ENCODE results near the gene MAP4K2. TPM values are rescaled to one million over a fixed set of nuclear protein-coding genes. Genes with fewer than 3 reads are reported as not detected.

Gene MAP4K2
- polyA plus RNA-seq, 3 donors: 9.9 to 38.0 (median 12.6) TPM

DNA sequence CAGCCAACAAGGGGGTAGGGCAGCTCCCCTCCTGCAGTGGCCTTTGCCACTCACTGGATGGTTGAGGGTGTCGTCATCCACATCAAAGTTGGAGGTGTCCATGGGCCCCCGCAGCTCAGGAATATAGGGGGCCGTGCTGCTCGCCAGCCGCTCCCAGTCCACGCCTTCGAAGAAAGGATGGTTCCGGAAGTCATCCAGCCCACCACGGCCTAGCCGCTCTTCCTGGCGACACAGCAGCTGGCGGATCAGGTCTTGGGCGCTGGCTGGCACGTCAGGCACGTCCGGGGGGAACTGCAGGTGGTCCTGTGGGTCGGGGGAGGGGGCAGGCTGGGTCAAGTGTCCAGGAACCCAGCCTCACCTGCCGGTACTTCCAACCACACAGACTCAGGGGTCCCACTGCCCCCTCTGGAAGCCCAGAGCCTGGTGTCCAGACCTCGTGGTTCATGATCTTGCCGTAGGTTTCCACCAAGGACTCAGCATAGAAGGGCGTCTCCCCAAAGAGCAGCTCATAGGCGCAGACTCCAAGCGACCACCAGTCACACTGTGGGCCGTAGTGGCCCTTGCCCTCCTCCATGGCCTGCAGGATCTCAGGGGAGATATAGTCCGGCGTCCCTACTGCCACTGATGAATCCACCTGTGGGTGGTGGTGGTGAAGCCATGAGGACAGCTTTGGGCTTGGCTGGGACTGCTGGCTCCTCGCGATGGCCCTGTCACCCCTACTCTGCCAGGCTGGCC is 35.8 kb upstream of the MAP4K2 start:
- H3K4me3 Mint-ChIP-seq: no peak overlapping the region
- intact Hi-C loops (cut with micrococcal nuclease): no loop called here
- TF ChIP-seq, protein P1, sequence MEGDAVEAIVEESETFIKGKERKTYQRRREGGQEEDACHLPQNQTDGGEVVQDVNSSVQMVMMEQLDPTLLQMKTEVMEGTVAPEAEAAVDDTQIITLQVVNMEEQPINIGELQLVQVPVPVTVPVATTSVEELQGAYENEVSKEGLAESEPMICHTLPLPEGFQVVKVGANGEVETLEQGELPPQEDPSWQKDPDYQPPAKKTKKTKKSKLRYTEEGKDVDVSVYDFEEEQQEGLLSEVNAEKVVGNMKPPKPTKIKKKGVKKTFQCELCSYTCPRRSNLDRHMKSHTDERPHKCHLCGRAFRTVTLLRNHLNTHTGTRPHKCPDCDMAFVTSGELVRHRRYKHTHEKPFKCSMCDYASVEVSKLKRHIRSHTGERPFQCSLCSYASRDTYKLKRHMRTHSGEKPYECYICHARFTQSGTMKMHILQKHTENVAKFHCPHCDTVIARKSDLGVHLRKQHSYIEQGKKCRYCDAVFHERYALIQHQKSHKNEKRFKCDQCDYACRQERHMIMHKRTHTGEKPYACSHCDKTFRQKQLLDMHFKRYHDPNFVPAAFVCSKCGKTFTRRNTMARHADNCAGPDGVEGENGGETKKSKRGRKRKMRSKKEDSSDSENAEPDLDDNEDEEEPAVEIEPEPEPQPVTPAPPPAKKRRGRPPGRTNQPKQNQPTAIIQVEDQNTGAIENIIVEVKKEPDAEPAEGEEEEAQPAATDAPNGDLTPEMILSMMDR (IDR thresholded peaks at IDR 0.05): no peak
- H2AFZ ChIP-seq (ENCODE audit: insufficient read depth, low read depth, low read length, poor library complexity, severe bottlenecking): no peak overlapping the region
- H3K9me3 ChIP-seq (replicated peaks in 1 of 2; ENCODE audit: control insufficient read depth in 1 of 2, insufficient read depth in 1 of 2, low read length in 2 of 2): no peaks in the 10 kb centered on the region
- H3K4me1 ChIP-seq (ENCODE audit: control insufficient read depth in 1 of 2, insufficient read depth in 2 of 2, low read length in 2 of 2): peaks cover 0 to under 1% of the 10 kb centered on the region in 2 donors
- no peak overlapping the region for H3K4me2 ChIP-seq (replicated peaks; ENCODE audit: extremely low read depth, low read length, poor library complexity, severe bottlenecking)
- peaks cover 2% of the 10 kb centered on the region for H3K4me1 Mint-ChIP-seq
- H3K27me3 Mint-ChIP-seq (ENCODE audit: low read depth in 3 of 3): peaks cover 6 to 8% (median 7%) of the 10 kb centered on the region in 3 donors
- H4K20me1 ChIP-seq (ENCODE audit: insufficient read depth, low read length): no peaks in the 10 kb centered on the region
- no peak overlapping the region for H3K27ac ChIP-seq (ENCODE audit: low read depth in 1 of 2, low read length in 2 of 2)
- H3K27me3 ChIP-seq (ENCODE audit: control insufficient read depth in 2 of 2, insufficient read depth in 2 of 2, low read length in 2 of 2): peaks cover 0 to under 1% of the 10 kb centered on the region in 2 donors
- 97% methylated on average over 24 of the region's 28 CpGs for WGBS (ENCODE audit: insufficient coverage)
- H3K36me3 Mint-ChIP-seq: no peaks in the 10 kb centered on the region
- no peaks in the 10 kb centered on the region for H3K9me3 Mint-ChIP-seq
- H3K79me2 ChIP-seq (ENCODE audit: insufficient read depth, low read length): no peaks in the 10 kb centered on the region
- H3K36me3 ChIP-seq (replicated peaks in 1 of 2; ENCODE audit: control insufficient read depth in 1 of 2, insufficient read depth in 2 of 2, low read length in 2 of 2): no peaks in the 10 kb centered on the region
- DNase-seq: no peak
- no peak overlapping the region for H3K27ac Mint-ChIP-seq
- no peak overlapping the region for H3K4me3 ChIP-seq (replicated peaks in 1 of 3; ENCODE audit: low read depth in 2 of 3, low read length in 3 of 3)
- no peak overlapping the region for H3K9ac ChIP-seq (ENCODE audit: insufficient read depth, low read length, poor library complexity, severe bottlenecking)

DNA sequence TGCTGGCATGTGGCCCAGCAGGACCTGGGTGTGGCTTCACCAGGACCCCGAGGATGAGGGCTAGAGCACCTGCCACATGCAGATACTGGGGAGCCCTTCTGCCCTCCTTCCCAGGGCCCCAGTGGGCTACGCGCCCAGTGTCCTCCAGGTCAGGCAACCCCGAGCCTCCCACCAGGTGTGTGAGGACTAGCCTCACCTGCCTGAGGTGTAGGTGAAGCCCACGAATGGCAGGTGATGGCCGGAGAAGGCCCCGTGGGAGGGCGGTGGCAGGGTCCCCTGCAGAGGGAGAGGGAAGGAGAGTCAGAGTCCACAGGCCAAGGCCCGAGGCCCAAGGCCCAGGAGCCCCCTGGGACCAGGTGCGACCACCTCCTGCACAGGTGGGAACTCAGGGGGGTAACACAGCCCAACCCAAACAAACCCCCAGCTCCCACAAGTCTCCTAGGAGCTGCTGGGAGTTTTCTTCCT is 34.9 kb upstream of the MAP4K2 start:
- H3K9me3 Mint-ChIP-seq: no peaks in the 10 kb centered on the region
- TF ChIP-seq, protein P1 (IDR thresholded peaks at IDR 0.05): no peak

More for the DNA sequence above, 34.9 kb upstream of the MAP4K2 start:
- WGBS (ENCODE audit: insufficient coverage): 96% methylated on average over 4 of the region's 10 CpGs
- Histone ChIP-seq H3K27me3 (ENCODE audit: control insufficient read depth in 2 of 2, insufficient read depth in 2 of 2, low read length in 2 of 2) (no peaks in the 10 kb centered on the region), H3K36me3 (replicated peaks in 1 of 2; ENCODE audit: control insufficient read depth in 1 of 2, insufficient read depth in 2 of 2, low read length in 2 of 2) (no peaks in the 10 kb centered on the region), H4K20me1 (ENCODE audit: insufficient read depth, low read length) (no peaks in the 10 kb centered on the region), H3K79me2 (ENCODE audit: insufficient read depth, low read length) (no peaks in the 10 kb centered on the region), H3K4me3 (replicated peaks in 1 of 3; ENCODE audit: low read depth in 2 of 3, low read length in 3 of 3) (no peak overlapping the region), H3K27ac (ENCODE audit: low read depth in 1 of 2, low read length in 2 of 2) (no peak overlapping the region), H2AFZ (ENCODE audit: insufficient read depth, low read depth, low read length, poor library complexity, severe bottlenecking) (no peak overlapping the region), H3K4me2 (replicated peaks; ENCODE audit: extremely low read depth, low read length, poor library complexity, severe bottlenecking) (no peak overlapping the region), H3K9ac (ENCODE audit: insufficient read depth, low read length, poor library complexity, severe bottlenecking) (no peak overlapping the region), H3K4me1 (ENCODE audit: control insufficient read depth in 1 of 2, insufficient read depth in 2 of 2, low read length in 2 of 2) (no peaks in the 10 kb centered on the region), H3K9me3 (replicated peaks in 1 of 2; ENCODE audit: control insufficient read depth in 1 of 2, insufficient read depth in 1 of 2, low read length in 2 of 2) (no peaks in the 10 kb centered on the region)
- no peaks in the 10 kb centered on the region for H3K36me3 Mint-ChIP-seq
- H3K4me3 Mint-ChIP-seq: no peak overlapping the region
- H3K4me1 Mint-ChIP-seq: no peaks in the 10 kb centered on the region
- intact Hi-C loops (cut with micrococcal nuclease): no loop called here
- no peak for DNase-seq
- H3K27ac Mint-ChIP-seq: no peak overlapping the region
- peaks cover 0 to 4% (median 3%) of the 10 kb centered on the region in 3 donors for H3K27me3 Mint-ChIP-seq (ENCODE audit: low read depth in 3 of 3)

All from CD14-positive monocyte (primary cell).